WI38 (cell line): Measurements from ENCODE around the gene GRHL3.

ENCODE experiments used
- H3K4me3 ChIP-seq: 2 replicates; pipeline ENCODE4 v1.5.1; 2011; ENCODE audit warnings: low read depth, mild to moderate bottlenecking, control low read depth, low read length
- CTCF ChIP-seq: IDR thresholded peaks from 2 replicates; pipeline ENCODE4 v1.5.1; 2012; ENCODE audit warnings: low read depth, mild to moderate bottlenecking, control low read depth, low read length

The GRHL3 gene

GRCh38 chr1:24392604-24392946, 73.4 kb downstream of the GRHL3 start:
- no peak for TF ChIP-seq CTCF
- H3K4me3 ChIP-seq: no peak overlapping the region

GRCh38 chr1:24392982-24393650, 74.0 kb downstream of the GRHL3 start:
- no peak overlapping the region for H3K4me3 ChIP-seq

GRCh38 chr1:24393892-24394291, 74.7 kb downstream of the GRHL3 start:
- H3K4me3 ChIP-seq: no peak overlapping the region

More at GRCh38 chr1:24392982-24393650, 74.0 kb downstream of the GRHL3 start:
- no peak for TF ChIP-seq CTCF

GRCh38 chr1:24400065-24400464, 80.9 kb downstream of the GRHL3 start:
- TF ChIP-seq CTCF: no peak
- no peak overlapping the region for H3K4me3 ChIP-seq

More at GRCh38 chr1:24393892-24394291, 74.7 kb downstream of the GRHL3 start:
- TF ChIP-seq CTCF: no peak

GRCh38 chr1:24403806-24404205, 84.6 kb downstream of the GRHL3 start:
- H3K4me3 ChIP-seq: no peak overlapping the region
- no peak for TF ChIP-seq CTCF
